Measurements from ENCODE around the gene NDUFA6.
"Not testable (repeated sequence)": the region's sequence is repeated elsewhere in the genome, so short reads cannot be mapped to it uniquely, and the experiment has no call there.

The NDUFA6 gene

DNA sequence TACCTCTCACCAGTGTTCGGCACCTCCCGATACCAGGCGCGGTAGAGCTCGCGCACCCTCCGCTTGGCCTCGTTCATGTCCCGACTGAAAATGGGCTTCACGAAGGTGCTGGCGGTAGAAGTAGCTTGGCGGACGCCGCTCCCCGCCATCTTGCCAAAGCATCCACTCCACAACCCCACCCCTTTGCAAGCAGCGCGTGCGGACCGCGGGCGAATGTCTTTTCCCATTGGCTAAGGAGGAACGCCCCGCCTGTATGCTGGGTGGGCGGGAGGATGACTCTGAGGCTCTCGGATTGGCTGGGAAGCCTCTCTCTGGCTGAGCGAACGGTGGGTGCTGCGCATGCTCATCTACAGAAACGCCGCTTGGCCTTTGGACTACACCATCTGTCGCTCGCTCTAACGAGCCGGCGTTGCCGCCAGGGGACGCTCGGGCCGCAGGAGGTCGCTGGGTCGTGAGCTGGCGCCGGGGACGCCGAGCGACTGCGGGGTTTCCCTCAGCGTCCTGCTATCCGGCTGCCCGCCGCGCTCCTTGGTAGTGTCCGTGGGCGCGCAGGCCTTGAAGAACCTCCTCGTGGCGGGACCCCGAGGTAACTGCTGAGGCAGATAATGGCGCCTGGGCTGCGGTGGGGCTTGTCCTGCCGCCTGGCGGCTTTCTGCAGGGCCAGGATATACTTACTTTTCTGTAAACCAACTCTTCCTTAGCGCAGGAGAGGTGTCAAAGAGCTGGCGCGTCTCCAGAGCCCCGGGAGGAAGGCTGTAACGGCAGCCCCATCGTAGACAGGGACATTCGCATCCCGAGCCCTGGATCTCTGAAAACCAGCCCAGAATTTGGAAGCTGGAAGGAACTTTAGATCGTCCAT is at the start of gene NDUFA6:
Gene NDUFA6 (minus strand): TSS at position 177 of the 859 bp plus-strand sequence. CDS start 28 bp downstream, at position 149.
- peak; percentile 99 for DNase-seq

DNA sequence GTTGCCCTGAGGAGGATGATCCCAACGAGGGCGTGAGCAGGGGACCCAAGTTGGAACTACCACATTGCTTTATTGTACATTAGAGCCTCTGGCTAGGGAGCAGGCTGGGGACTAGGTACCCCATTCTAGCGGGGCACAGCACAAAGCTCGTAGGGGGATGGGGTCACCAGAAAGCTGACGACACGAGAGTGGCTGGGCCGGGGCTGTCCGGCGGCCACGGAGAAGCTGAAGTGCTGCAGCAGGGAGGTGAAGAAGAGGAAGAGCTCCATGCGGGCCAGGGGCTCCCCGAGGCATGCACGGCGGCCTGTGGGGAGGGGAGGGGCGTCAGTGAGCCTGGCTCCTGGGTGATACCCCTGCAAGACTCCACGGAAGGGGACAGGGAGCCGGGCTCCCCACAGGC is 49.6 kb upstream of the NDUFA6 start:
- not testable (repeated sequence) for DNase-seq

DNA sequence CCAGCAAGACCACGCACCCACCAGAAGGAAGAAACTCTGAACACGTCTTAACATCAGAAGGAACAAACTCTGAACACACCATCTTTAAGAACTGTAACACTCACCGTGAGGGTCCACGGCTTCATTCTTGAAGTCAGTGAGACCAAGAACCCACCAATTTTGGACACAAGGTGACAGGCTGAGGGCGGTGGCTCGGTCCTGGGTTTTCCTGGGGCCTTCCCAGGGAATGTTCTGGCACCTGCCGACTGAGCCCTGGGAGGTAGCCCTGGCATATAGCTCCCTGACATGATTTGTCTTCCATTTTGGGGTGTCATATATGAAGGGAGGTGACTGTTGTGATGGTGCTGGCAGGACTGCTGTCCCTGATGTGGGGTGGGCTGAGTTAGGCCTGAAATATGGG is 48.9 kb upstream of the NDUFA6 start:
- DNase-seq: not testable (repeated sequence)

DNA sequence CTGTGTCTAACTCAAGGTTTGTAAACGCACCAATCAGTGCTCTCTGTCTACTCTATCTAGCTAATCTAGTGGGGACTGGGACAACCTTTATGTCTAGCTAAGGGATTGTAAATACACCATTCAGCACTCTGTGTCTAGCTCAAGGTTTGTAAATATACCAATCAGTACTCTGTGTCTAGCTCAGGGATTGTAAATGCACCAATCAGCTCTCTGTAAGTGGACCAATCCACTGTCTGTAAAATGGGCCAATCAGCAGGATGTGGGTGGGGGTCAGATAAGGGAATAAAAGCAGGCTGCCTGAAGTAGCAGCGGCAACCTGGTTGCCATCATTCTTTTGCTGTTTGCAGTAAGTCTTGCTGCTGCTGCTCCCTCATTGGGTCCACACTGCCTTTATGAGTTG is 48.4 kb upstream of the NDUFA6 start:
- no peak for DNase-seq

DNA sequence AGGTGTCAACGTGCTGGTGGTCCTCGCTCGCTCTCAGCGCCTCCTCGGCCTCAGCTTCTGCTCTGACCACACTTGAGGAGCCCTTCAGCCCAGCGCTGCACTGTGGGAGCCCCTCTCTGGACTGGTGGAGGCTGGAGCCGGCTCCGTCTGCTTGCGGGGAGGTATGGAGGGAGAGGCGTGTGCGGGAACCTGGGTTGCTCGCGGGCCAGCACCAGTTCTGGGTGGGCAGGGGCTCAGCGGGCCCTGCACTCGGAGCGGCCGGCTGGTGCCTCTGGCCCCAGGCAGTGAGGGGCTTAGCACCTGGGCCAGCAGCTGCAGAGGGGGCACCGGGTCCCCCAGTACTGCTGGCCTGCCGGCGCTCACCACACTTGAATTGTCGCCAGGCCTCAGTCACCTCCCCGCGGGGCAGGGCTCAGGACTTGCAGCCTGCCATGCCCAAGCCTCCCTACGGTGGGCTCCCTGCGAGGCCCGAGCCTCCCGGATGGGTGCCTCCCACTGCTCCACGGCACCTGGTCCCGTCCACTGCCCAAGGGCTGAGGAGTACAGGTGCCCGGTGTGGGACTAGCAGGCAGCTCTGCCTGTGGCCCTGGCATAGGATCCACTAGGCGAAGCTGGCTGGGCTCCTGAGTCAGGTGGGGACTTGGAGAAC is 47.7 kb upstream of the NDUFA6 start:
- DNase-seq: no peak

DNA sequence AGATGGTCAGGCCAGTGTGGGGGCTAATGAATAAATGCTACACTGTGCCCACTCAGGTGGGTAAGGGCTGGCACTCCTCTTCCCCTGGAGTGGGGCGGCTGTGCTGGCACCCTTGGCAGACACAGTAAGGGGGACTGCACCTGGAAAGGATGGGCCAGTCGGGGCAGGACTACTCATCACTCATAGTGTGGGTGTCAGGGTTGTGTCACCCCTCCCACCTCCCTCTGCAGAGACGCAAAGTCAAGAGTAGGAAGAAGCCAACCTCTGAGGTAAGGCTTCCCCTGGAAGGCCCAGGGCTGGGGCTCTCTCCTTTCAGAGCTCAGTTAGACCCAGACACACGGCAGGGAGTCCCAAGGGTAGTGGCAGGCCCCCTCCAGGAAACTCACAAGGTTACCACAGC is 45.1 kb upstream of the NDUFA6 start:
- DNase-seq: not testable (repeated sequence)

DNA sequence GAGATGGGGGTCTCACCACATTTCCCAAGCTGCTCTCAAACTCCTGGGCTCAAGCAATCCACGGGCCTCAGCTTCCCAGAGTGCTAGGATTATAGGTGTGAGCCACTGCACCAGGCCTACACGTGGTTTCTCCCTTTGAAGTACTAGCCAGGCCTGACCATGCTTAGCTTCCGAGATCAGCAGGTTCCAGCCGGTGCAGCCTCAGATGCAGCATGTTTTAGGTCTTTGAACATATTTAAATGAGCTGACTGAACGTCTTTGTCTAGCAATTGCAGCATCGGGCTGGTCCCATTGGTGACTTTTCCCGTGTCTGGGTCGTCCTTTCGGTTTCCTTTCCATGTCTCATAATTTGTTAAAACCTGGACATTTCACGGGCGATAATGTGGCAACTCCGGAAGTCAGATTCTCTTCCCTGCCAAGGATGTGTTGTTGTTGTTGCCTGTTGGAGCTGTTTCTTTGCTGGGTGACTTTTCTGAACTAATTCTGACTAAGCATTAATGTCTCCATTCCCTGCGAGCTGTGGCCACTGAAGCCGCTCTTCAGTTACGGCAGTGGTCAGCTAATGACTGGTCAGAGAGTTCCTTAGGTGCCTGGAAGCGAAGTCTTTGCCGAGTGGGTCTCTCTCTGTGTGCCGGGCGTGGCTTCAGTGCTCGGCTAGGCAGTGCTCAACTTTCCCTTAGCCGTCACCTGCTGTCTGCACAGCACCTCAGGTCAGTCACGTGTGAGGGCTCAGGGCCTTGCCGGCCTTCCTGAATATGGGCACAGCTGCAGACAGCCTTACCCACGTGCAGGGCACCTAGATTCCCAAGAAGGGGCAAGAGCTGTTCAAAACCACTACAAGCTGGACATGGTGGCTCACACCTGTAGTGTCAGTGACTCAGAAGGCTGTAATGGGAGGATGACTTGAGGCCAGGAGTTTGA is 43.8 kb upstream of the NDUFA6 start:
- DNase-seq: no peak

DNA sequence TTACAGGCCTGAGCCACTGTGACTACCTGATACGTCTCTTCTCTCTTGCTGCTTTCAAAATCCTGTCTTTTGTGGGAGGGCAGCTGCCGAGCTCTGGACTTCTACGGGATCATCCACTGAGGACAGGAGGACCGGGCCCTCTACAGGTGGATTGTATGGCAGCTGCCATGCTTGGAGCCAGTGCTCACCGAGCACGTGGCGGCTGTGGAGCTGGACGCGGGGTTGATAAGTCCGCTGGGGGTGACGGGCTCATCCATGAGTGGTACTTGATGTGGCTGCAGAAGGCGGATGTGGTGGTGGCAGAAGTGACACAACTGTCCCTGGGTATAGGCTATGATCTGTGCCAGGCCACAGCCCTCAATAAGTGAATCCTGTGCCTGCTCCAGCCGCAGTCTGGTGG is 41.9 kb upstream of the NDUFA6 start:
- DNase-seq: no peak

DNA sequence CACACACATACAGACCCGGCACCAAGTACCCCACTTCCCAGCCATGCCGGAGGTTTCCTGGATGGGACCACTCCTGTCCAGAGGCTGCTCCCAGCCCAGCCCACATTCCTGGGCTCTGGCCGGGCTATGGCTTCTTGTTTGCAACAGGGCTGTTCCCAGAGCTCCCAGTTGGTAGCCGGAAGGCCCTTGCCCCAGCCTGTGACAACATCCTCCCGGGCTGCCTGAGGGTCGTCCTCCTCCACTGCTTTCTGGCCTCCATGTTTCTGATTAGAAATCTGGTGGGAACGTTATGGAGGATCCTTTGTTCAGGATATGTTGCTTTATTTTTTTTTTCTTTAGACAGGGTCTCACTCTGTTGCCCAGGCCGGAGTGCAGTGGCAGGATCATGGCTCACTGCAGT is 41.0 kb upstream of the NDUFA6 start:
- no peak for DNase-seq

DNA sequence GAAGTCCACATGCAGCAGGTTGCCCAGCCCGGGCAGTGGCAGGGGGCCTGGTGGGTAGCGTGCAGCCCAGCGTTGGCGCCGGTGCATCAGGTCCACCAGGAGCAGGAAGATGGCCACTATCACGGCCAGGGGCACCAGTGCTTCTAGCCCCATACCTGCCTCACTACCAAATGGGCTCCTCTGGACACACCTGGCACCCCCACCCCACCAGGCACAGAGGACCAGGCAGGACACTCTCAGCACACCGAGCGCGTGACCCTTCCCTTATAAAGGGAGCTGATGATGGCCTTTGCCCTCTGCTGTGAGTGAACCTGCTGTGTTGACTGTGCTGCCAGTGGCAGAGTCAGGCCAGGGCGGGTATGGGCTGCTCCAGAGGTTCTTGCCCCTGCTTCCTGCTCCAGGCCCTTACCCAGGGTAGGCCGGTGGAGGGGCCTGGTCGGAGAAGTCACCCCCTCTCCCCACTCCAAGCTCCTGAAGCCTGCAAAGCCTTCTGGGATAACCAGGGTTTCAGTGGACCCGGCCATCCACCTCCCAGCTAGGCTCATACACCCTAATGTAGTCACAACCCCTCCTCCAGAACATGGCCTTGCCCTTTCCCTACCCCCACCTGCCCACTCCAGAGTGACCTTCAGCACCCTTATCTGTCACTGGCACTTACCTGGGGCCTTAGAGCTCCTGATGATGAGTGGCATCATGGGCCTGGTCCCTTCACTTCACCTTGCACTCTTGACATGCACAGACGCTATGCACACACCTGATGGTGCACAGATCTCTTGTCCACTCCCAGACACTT is 40.3 kb upstream of the NDUFA6 start, which contains the start of gene CYP2D6:
Gene CYP2D6 (minus strand): TSS at position 172 of the 793 bp plus-strand sequence. CDS start 19 bp downstream, at position 153.
- DNase-seq: not testable (repeated sequence)

DNA sequence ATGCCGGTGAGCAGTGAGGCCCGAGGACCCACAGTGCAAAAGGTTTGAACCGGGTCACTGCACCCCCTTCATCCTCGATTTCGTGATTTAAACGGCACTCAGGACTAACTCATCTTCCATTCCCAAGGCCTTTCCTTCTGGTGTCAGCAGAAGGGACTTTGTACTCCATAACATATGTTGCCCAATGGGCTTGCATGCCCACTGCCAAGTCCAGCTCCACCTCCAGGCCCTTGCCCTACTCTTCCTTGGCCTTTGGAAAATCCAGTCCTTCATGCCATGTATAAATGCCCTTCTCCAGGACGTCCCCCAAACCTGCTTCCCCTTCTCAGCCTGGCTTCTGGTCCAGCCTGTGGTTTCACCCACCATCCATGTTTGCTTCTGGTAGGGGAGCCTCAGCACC is 39.6 kb upstream of the NDUFA6 start:
- not testable (repeated sequence) for DNase-seq

DNA sequence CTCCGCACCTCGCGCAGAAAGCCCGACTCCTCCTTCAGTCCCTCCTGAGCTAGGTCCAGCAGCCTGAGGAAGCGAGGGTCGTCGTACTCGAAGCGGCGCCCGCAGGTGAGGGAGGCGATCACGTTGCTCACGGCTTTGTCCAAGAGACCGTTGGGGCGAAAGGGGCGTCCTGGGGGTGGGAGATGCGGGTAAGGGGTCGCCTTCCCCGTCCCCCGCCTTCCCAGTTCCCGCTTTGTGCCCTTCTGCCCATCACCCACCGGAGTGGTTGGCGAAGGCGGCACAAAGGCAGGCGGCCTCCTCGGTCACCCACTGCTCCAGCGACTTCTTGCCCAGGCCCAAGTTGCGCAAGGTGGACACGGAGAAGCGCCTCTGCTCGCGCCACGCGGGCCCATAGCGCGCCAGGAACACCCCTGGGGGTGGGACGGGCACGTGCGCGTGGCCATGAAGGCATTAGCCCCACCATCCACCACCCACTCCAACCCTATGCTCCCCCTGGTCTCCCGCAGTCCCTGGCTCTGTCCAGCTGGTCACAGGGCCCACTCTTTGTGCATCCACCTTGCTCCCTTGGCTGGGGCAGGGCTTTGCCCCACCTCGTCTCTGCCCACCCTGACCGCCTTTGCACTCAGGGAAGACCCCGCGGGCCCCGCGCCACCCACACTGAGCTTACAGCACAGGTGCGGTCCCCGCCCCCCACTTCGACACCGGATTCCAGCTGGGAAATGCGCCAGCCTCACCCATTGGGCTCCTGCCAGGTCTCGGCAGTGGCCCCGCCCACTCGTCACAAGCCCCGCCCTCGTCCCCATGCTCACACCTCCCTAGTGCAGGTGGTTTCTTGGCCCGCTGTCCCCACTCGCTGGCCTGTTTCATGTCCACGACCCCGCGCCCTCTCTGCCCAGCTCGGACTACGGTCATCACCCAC is 38.5 kb upstream of the NDUFA6 start:
- peak; percentile 24 for DNase-seq

DNA sequence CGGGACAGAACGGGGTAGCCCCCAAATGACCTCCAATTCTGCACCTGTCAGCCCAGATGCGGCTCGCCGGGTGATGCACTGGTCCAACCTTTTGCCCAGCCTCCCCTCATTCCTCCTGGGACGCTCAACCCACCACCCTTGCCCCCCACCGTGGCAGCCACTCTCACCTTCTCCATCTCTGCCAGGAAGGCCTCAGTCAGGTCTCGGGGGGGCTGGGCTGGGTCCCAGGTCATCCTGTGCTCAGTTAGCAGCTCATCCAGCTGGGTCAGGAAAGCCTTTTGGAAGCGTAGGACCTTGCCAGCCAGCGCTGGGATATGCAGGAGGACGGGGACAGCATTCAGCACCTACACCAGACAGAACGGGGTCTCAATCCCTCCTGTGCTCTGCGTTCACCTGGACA is 37.4 kb upstream of the NDUFA6 start:
- DNase-seq: not testable (repeated sequence)

DNA sequence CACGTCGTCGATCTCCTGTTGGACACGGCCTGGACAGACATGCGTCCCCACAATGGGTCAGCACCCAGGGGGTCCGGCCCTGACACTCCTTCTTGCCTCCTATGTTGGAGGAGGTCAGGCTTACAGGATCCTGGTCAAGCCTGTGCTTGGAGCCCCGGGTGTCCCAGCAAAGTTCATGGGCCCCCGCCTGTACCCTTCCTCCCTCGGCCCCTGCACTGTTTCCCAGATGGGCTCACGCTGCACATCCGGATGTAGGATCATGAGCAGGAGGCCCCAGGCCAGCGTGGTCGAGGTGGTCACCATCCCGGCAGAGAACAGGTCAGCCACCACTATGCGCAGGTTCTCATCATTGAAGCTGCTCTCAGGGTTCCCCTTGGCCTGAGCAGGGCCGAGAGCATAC is 37.0 kb upstream of the NDUFA6 start:
- no peak for DNase-seq

DNA sequence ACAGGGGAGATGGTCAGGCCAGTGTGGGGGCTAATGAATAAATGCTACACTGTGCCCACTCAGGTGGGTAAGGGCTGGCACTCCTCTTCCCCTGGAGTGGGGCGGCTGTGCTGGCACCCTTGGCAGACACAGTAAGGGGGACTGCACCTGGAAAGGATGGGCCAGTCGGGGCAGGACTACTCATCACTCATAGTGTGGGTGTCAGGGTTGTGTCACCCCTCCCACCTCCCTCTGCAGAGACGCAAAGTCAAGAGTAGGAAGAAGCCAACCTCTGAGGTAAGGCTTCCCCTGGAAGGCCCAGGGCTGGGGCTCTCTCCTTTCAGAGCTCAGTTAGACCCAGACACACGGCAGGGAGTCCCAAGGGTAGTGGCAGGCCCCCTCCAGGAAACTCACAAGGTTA is 33.0 kb upstream of the NDUFA6 start:
- DNase-seq: not testable (repeated sequence)

DNA sequence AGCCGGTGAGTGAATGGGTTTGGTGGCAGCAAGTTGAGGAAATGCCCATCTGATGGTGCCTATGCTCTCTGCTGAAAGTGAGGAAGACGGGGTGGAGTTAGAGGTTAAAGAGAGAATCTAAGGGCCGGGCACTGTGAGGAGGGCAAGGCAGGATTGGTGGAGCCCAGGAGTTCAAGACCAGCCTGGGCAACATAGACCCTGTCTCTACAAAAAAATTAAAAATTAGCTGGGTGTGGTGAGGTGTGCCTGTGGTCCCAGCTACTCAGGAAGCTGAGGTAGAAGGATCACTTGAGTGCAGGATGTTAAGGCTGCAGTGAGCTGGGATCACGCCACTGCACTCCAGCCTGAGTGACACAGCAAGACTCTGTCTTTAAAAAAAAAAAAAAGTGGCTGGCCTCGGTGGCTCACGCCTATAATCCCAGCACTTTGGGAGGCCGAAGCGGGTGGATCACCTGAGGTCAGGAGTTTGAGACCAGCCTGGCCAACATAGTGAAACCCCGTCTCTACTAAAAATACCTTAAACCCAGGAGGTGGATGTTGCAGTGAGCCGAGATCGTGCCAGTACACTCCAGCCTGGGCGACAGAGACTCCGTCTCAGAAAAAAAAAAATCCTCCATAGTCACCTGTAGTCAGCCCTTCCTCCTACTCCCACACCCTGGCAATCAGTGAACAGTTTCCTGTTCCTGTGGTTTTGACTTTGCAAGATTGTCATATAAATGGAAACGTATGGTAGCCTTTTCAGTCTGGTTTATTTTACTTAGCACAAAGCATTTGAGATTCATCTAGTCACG is 29.9 kb upstream of the NDUFA6 start:
- DNase-seq: not testable (repeated sequence)

DNA sequence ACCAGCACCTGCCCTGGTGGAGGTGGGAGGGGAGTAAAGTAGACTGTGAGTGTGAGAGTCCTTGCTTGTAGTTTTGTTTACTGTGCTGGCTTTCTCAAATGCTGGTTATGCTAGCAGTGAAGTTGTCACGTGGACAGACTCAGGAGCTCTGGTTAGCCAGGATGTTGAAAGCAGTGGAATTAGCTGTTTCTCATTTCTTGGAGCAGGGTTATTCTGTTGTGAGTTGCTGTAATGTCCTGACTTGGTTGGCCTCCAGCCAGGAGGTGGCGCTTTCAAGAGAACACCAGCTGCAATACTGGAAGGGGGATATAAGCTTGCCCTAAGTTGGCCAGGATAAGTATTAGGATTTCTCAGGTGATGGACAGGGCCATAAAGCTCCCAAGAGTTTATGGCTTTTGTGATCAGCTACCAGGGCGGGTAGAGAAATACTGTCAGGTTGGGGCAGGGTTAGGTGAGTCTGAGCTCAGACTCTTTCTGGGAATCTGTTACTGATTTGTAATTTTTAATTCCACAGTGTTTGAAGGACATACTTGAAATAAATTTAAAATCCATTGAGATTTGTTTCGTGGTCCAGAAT is 26.4 kb upstream of the NDUFA6 start:
- no peak for DNase-seq

DNA sequence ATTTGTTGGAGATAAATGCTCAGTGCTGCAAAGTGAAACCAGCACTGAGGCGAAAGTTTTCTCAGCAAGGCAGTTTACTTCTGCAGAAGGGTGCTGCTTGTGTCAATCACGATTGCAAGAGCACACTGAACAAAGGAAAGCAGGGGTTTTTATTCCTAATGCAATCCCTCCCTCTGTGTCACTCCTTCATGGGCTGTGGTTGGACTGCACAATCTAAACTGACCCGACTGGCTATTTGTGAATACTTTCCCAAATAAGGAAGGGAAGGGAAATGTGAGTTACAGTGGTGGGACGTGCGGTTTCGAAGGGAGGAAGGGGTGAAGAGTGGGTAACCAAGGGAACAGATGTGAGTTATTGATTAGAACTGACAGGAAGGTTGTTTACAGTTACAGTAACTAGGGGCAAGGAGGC is 24.9 kb upstream of the NDUFA6 start:
- DNase-seq: not testable (repeated sequence)

DNA sequence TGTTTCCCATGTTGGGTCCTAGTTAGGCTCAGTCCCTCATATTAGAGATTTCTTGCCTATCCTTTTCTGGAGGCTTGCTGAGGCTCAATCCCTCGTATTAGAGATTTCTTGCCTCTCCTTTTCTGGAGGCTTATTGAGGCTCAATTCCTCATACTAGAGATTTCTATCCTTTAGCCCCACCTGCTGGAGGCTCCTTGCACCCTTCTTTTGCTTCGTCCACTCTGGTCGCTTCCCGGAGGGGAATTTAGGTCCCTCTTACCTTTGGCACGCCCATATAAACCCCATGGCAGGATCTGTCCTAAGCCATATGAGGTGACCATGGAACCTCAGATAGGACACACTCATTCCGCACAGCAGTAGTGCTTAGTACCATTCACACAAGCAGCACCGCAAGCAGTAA is 24.1 kb upstream of the NDUFA6 start:
- DNase-seq: no peak

DNA sequence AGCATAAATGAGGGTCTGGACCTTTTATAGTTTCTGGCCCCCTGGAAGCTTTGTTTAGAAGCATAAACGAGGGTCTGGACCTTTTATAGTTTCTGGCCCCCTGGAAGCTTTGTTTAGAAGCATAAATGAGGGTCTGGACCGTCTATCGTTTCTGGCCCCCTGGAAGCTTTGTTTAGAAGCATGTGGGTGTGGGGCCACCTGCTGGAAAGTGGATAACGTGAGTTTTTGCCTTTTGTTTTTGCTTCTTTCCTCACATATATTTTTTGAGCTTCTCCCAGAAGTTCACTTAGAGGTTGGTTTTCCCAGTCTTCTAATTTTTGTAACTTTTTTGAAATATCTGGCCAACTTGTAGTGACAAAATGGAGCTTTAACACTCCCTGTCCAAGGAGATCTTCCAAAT is 22.2 kb upstream of the NDUFA6 start:
- DNase-seq: not testable (repeated sequence)
